Neural crest cell (in vitro differentiated cells): ENCODE results near the gene RYR2. TPM values are rescaled to one million over a fixed set of nuclear protein-coding genes. Genes with fewer than 3 reads are reported as not detected.

Experiments
- DNase-seq: peaks from one replicate; pipeline ENCODE4 v3.0.0; 2021; ENCODE audit warnings: low read depth, mixed read lengths, low spot score
- H3K27ac Mint-ChIP-seq: one replicate; pipeline ENCODE4 v1.8.0; 2021; ENCODE audit warnings: mild to moderate bottlenecking, mixed read lengths; ENCODE audit not compliant: unreplicated experiment
- H3K27me3 Mint-ChIP-seq: 2 replicates; pipeline ENCODE4 v1.8.0; 2021; ENCODE audit warnings: low read depth, mild to moderate bottlenecking, mixed read lengths
- H3K36me3 Mint-ChIP-seq: 2 replicates; pipeline ENCODE4 v1.8.0; 2021; ENCODE audit warnings: low read depth, mild to moderate bottlenecking, mixed read lengths
- H3K4me1 Mint-ChIP-seq: 2 replicates; pipeline ENCODE4 v1.8.0; 2021; ENCODE audit warnings: mixed read lengths
- H3K4me3 Mint-ChIP-seq: one replicate; pipeline ENCODE4 v1.8.0; 2021; ENCODE audit warnings: mild to moderate bottlenecking, mixed read lengths
- H3K9me3 Mint-ChIP-seq: 2 replicates; pipeline ENCODE4 v1.8.0; 2021; ENCODE audit warnings: mixed read lengths
- CTCF ChIP-seq: fragments of 200-600 bp; sonication (generic); conservative IDR thresholded peaks from 2 replicates; pipeline ENCODE4 v1.5.0; 2021; ENCODE audit warnings: antibody characterized with exemption, mild to moderate bottlenecking
- total RNA-seq: library from RNA; stranded (reverse); gene quantifications from 2 replicates; pipeline ENCODE4 v1.2.1, GENCODE V29; 2021

Gene RYR2
- total RNA-seq, 1 donor from 2014 or later: 0.07 TPM

DNA sequence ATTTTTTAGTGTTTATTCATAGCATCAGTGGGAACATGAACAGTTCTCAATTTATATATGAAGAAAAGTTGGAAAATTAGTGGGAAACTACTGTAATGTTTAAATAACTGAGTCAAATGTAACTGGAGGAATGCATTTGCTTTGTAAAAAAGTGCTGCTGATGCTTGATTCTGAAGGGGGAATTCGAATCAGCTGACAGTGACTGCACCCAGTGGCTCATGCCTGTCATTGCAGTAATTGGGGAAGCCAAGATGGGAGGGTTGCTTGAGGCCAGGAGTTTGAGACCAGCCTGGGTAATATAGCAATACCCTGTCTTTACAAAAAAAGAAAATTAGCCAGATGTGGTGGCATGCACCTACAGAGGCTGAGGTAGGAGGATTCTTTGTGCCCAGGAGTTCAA lies 450.4 kb downstream of the RYR2 start:
- H3K36me3 Mint-ChIP-seq: no peaks in the 10 kb centered on the region
- H3K27ac Mint-ChIP-seq: no peak overlapping the region
- H3K27me3 Mint-ChIP-seq: no peaks in the 10 kb centered on the region
- H3K4me3 Mint-ChIP-seq: no peak overlapping the region
- peak; percentile 29 for TF ChIP-seq CTCF
- H3K4me1 Mint-ChIP-seq: no peaks in the 10 kb centered on the region
- H3K9me3 Mint-ChIP-seq: no peaks in the 10 kb centered on the region
- no peak for DNase-seq

DNA sequence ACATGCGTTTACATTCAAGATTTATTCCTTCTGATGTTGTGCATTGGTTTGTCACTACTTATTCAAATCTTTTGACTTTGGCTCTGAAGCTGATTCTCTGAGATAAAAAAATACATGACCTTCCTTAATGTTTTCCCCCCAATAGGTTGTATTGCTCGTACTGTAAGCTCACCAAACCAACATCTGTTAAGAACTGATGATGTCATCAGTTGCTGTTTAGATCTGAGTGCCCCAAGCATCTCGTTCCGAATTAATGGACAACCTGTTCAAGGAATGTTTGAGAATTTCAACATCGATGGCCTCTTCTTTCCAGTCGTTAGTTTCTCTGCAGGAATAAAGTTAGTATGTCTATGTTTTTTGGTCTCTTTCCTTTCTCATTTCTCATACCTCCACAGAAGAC lies 458.6 kb downstream of the RYR2 start:
- no peak for DNase-seq
- Mint-ChIP-seq H3K4me3 (no peak overlapping the region), H3K36me3 (no peaks in the 10 kb centered on the region), H3K4me1 (no peaks in the 10 kb centered on the region), H3K27me3 (no peaks in the 10 kb centered on the region), H3K9me3 (no peaks in the 10 kb centered on the region), H3K27ac (no peak overlapping the region)
- TF ChIP-seq CTCF: no peak

- no peaks in the 10 kb centered on the region for H3K9me3 Mint-ChIP-seq
- no peaks in the 10 kb centered on the region for H3K36me3 Mint-ChIP-seq
- H3K4me1 Mint-ChIP-seq: no peaks in the 10 kb centered on the region
- H3K4me3 Mint-ChIP-seq: no peak overlapping the region
- no peak for TF ChIP-seq CTCF
- no peak for DNase-seq
- no peaks in the 10 kb centered on the region for H3K27me3 Mint-ChIP-seq
- H3K27ac Mint-ChIP-seq: no peak overlapping the region
Observed at GRCh38 chr1:237503292-237503691, 461.3 kb downstream of the RYR2 start.

DNA sequence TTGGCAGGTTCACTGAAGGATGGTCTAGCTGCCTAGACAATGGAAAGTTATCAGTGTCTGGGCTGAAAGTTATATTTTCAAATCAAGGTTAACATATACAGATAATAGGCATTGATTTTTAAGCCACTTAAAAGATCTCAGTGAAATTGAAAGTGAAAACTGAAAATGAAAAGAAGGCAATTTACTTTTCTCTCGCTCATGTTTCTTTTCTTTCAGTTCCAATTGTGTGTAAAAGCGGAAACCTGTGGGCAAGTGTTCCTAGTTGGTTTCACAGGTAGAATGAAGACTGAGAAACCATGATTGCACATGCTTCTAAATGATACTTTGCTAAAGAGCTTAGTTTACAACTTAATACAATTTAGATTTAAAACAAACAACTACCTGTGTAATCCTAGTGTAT lies 465.0 kb downstream of the RYR2 start:
- Mint-ChIP-seq H3K4me1 (no peaks in the 10 kb centered on the region), H3K27me3 (no peaks in the 10 kb centered on the region), H3K9me3 (no peaks in the 10 kb centered on the region), H3K36me3 (no peaks in the 10 kb centered on the region), H3K4me3 (no peak overlapping the region), H3K27ac (no peak overlapping the region)
- DNase-seq: no peak
- no peak for TF ChIP-seq CTCF

- DNase-seq: no peak
- no peak for TF ChIP-seq CTCF
- H3K36me3 Mint-ChIP-seq: no peaks in the 10 kb centered on the region
- no peak overlapping the region for H3K4me3 Mint-ChIP-seq
- no peaks in the 10 kb centered on the region for H3K9me3 Mint-ChIP-seq
- no peaks in the 10 kb centered on the region for H3K4me1 Mint-ChIP-seq
- H3K27ac Mint-ChIP-seq: no peak overlapping the region
- peaks cover 5% of the 10 kb centered on the region for H3K27me3 Mint-ChIP-seq
Observed at GRCh38 chr1:237509748-237510147, 467.8 kb downstream of the RYR2 start.

GRCh38 chr1:237525102-237525501 lies 483.1 kb downstream of the RYR2 start:
- Mint-ChIP-seq H3K9me3 (no peaks in the 10 kb centered on the region), H3K36me3 (no peaks in the 10 kb centered on the region), H3K27me3 (peaks cover 3% of the 10 kb centered on the region), H3K27ac (no peak overlapping the region), H3K4me1 (no peaks in the 10 kb centered on the region), H3K4me3 (no peak overlapping the region)
- DNase-seq: no peak
- no peak for TF ChIP-seq CTCF
